Testis (tissue), 3 donors: ENCODE data around the gene ANKS6. TPM values are rescaled to one million over a fixed set of nuclear protein-coding genes. Genes with fewer than 3 reads are reported as not detected.

Experiments
- DNase-seq: peaks from one replicate; pipeline ENCODE4 v3.0.0-alpha.2; 2019
- H3K27ac ChIP-seq, 2 donors: fragments of 200-600 bp; sonication (generic); one replicate each; pipeline ENCODE4 v1.5.1; 2019
- H3K27me3 ChIP-seq: fragments of 200-600 bp; sonication (generic); one replicate; pipeline ENCODE4 v1.5.1; 2019
- H3K36me3 ChIP-seq: fragments of 200-600 bp; sonication (generic); one replicate; pipeline ENCODE4 v1.5.1; 2017; ENCODE audit warnings: low read depth; ENCODE audit errors: missing control alignments
- H3K4me1 ChIP-seq: fragments of 200-600 bp; sonication (generic); one replicate; pipeline ENCODE4 v1.5.1; 2019
- H3K4me3 ChIP-seq, 2 donors: fragments of 200-600 bp; sonication (generic); one replicate each; pipeline ENCODE4 v1.5.1; 2017 to 2019
- H3K9me3 ChIP-seq: fragments of 200-600 bp; sonication (generic); one replicate; pipeline ENCODE4 v1.5.1; 2017
- POLR2A ChIP-seq: fragments of 450-650 bp; IDR thresholded peaks from one replicate; pipeline ENCODE4 v1.6.1; 2017; ENCODE audit warnings: antibody characterized with exemption, mild to moderate bottlenecking, moderate library complexity
- WGBS, 2 donors: methylation state at CpG; one replicate each; pipeline ENCODE4 v1.1.5; 2018; 5-methylcytosine and 5-hydroxymethylcytosine counted together
- intact Hi-C: fragments of 100-400 bp; cut with DNase I; formaldehyde crosslinking; loops from one replicate; pipeline ENCODE4 v1.15.1; 2023; ENCODE audit warnings: low total_unique reads
- polyA plus RNA-seq: library from polyadenylated mRNA; stranded (reverse); fragments of 350-450 nt; fragmentation: Illumina TruSeq; extraction: RNeasy Lipid Tissue Mini Kit (QIAGEN cat#74804); gene quantifications from one replicate; pipeline ENCODE4 v1.2.3, GENCODE V29; 2014; ENCODE audit warnings: low read depth, low replicate concordance; ENCODE audit not compliant: insufficient read depth
- total RNA-seq, 2 donors: library from RNA; depleted of rRNA; stranded (reverse); fragments of >200 nt; gene quantifications; one replicate each; pipeline ENCODE4 v1.2.3, GENCODE V29; 2016
- TF ChIP-seq, protein P1 (sequence below), 3 experiments: fragments of 450-650 bp in 2 of 3; fragments of 200-600 bp in 1 of 3; sonication (generic) in 1 of 3; IDR thresholded peaks; one replicate each; pipeline ENCODE4 v1.5.1; 2016 to 2019; ENCODE audit warnings: antibody characterized with exemption in 3 of 3, mild to moderate bottlenecking in 2 of 3, moderate library complexity in 1 of 3

Gene ANKS6
- total and polyA plus RNA-seq, 3 donors from 2014 or later: 12.8 to 33.6 (median 24.2) TPM

DNA sequence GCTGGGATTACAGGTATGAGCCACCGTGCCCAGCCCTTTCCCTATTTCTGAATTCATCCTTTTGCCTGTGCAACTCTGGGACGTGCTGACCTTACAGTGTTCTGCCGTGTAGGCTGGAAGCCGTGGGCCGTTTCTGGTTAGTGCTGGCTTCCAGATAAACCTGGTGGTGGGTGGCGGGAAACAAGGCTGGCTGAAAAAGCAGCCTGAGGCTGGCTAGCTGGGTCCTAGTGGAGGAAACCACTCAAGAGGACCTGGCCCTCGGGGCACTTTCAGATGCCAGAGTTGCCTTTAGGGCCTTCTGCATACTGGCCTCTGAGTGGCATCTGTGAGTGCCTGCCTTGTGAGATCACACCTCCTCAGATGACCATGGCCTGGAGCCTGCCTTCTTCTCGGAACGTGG lies 38.0 kb upstream of the ANKS6 start:
- Histone ChIP-seq H3K9me3 (no peaks in the 10 kb centered on the region), H3K4me3 (no peak overlapping the region), H3K36me3 (no peaks in the 10 kb centered on the region), H3K4me1 (no peaks in the 10 kb centered on the region), H3K27me3 (no peaks in the 10 kb centered on the region), H3K27ac (no peak overlapping the region)
- 81 to 90% methylated on average over 9 of the region's 9 CpGs for WGBS, 2 donors
- intact Hi-C loops: no loop called here
- TF ChIP-seq POLR2A: no peak
- TF ChIP-seq, protein P1, sequence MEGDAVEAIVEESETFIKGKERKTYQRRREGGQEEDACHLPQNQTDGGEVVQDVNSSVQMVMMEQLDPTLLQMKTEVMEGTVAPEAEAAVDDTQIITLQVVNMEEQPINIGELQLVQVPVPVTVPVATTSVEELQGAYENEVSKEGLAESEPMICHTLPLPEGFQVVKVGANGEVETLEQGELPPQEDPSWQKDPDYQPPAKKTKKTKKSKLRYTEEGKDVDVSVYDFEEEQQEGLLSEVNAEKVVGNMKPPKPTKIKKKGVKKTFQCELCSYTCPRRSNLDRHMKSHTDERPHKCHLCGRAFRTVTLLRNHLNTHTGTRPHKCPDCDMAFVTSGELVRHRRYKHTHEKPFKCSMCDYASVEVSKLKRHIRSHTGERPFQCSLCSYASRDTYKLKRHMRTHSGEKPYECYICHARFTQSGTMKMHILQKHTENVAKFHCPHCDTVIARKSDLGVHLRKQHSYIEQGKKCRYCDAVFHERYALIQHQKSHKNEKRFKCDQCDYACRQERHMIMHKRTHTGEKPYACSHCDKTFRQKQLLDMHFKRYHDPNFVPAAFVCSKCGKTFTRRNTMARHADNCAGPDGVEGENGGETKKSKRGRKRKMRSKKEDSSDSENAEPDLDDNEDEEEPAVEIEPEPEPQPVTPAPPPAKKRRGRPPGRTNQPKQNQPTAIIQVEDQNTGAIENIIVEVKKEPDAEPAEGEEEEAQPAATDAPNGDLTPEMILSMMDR (IDR thresholded peaks at IDR 0.05): no peak
- DNase-seq: no peak

DNA sequence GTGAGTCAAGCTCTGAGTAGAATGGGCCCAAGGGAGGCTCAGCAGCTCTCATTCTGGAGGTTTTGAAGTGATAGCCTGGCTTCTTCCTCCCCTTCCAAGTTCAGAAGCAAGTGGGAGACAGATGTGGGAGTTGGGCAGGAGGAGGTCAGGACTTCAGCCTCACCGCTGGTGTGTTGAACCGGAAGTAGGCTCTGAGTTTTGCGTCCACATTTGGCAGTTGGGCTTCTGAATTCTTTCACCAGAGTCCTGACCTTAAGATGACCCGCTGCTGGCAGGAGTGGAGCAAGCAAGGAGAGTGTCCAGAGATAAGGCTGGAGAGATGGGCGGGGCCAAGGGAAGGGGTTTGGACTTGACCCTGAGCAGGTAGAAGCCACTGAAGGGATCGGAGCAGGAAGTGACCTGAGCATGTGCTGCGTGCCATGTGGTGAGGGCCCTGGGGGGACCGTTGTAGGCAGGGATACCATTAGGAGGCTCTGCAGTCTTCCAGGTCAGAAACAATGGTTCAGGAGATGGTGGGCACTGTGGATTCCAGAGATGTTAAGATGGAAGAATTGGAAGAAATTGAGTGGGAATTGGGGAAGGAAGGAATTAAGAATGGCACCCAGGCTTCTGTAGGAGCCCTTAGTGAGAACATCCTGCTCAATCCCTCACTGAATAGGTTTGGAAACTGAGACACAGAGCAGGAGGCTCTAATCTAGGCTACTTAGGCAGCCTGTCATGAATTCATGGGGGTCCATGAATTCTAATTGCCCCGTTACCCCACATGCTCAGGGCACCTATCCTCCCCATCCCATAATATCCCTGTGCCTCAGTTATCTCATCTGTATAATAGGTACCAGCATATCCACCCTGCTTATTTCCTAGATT lies 37.0 kb upstream of the ANKS6 start:
- H3K36me3 ChIP-seq: no peaks in the 10 kb centered on the region
- WGBS, 2 donors: 84 to 85% methylated on average over 9 of the region's 9 CpGs
- no peaks in the 10 kb centered on the region for H3K27me3 ChIP-seq
- no peaks in the 10 kb centered on the region for H3K4me1 ChIP-seq
- no peak overlapping the region for H3K27ac ChIP-seq
- no peak overlapping the region for H3K4me3 ChIP-seq
- intact Hi-C loops: no loop called here
- no peak for DNase-seq
- no peaks in the 10 kb centered on the region for H3K9me3 ChIP-seq
- TF ChIP-seq, protein P1 (IDR thresholded peaks at IDR 0.05): no peak
- TF ChIP-seq POLR2A: no peak

DNA sequence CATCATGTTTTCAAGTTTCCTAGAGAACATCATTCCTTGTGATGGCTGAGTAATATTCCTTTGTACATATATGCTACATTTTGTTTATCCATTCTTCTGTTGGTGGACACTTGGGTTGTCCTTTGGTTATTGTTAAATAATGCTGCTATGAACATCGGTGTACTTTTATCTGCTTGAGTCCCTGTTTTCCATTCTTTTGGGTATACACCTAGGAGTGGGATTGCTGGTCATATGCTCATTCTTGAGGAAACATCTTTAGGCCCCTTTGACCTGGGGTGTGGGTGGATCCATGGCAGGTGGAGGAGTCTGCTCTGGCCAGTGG lies 36.4 kb upstream of the ANKS6 start:
- TF ChIP-seq, protein P1 (IDR thresholded peaks at IDR 0.05): no peak
- no peak for TF ChIP-seq POLR2A
- H3K27ac ChIP-seq: no peak overlapping the region
- intact Hi-C loops: no loop called here
- H3K36me3 ChIP-seq: no peaks in the 10 kb centered on the region
- no peak overlapping the region for H3K4me3 ChIP-seq
- 100% methylated on average over 1 of the region's 1 CpG for WGBS, 2 donors
- H3K9me3 ChIP-seq: no peaks in the 10 kb centered on the region
- DNase-seq: no peak
- no peaks in the 10 kb centered on the region for H3K4me1 ChIP-seq
- H3K27me3 ChIP-seq: no peaks in the 10 kb centered on the region

DNA sequence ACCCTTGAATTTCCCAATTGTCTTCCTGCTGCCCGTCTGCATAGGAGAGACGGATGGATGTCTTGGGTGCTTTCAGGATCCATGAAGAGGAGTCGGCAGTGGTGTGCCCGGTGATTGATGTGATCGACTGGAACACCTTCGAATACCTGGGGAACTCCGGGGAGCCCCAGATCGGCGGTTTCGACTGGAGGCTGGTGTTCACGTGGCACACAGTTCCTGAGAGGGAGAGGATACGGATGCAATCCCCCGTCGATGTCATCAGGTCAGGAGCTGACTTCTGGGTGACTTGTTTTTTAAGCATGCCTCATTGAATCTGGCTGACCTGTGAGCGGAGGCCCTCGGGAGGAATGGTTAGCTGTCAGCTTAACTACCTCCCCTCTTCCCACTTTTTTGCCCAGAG lies 35.3 kb upstream of the ANKS6 start:
- TF ChIP-seq, protein P1 (IDR thresholded peaks at IDR 0.05): no peak
- no peak for TF ChIP-seq POLR2A
- no peaks in the 10 kb centered on the region for H3K4me1 ChIP-seq
- no peaks in the 10 kb centered on the region for H3K9me3 ChIP-seq
- no peaks in the 10 kb centered on the region for H3K36me3 ChIP-seq
- WGBS, 2 donors: 80 to 89% methylated on average over 16 of the region's 16 CpGs
- H3K4me3 ChIP-seq: no peak overlapping the region
- DNase-seq: no peak
- intact Hi-C loops: no loop called here
- no peak overlapping the region for H3K27ac ChIP-seq
- no peaks in the 10 kb centered on the region for H3K27me3 ChIP-seq

DNA sequence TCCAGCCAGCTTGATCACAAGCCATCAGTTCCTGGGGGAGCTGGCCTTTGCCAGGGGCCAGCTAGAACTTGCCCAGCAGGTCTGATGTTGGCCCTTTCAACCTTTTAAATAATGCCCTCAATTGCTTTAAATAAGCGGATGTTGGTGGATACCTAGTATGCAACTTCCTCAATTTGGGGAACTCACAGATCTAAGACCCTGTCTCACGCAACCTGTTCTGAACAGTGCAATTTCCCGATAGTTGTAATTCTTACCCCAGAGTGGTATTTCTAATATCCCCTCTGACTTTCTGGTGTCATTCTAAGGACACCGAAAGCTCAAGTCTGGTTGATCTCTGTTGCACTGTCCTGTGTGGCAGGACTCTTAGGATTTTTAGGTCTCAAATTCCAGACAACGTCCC lies 34.2 kb upstream of the ANKS6 start:
- Histone ChIP-seq H3K27ac (no peak overlapping the region), H3K4me1 (no peaks in the 10 kb centered on the region), H3K4me3 (no peak overlapping the region), H3K9me3 (no peaks in the 10 kb centered on the region), H3K27me3 (no peaks in the 10 kb centered on the region), H3K36me3 (no peaks in the 10 kb centered on the region)
- intact Hi-C loops: no loop called here
- TF ChIP-seq POLR2A: no peak
- TF ChIP-seq, protein P1 (IDR thresholded peaks at IDR 0.05): no peak
- WGBS, 2 donors: 94 to 97% methylated on average over 5 of the region's 5 CpGs
- no peak for DNase-seq
